GM10248 (cell line): ENCODE data around the gene MRPS25.

Experiments used
- CTCF ChIA-PET: fragments of 300-600 bp; sonication (Branson Sonifier 250); formaldehyde crosslinking; extraction: SDS; loops from one replicate; lab custom pipeline; 2021; ENCODE audit warnings: antibody characterized with exemption; lab: Yijun Ruan, JAX
- POLR2A ChIA-PET: fragments of 350-650 bp; sonication (Branson Sonifier 250); formaldehyde crosslinking; extraction: SDS; loops from one replicate; lab custom pipeline; 2020; ENCODE audit warnings: antibody characterized with exemption; lab: Yijun Ruan, JAX
- DNase-seq: peaks from one replicate; pipeline ENCODE4 v3.0.0; 2012; ENCODE audit errors: extremely low spot score
- TF ChIP-seq, protein P1 (sequence below): IDR thresholded peaks from 2 replicates; pipeline ENCODE4 v1.5.1; 2012; ENCODE audit warnings: mild to moderate bottlenecking, low read depth; ENCODE audit errors: extremely low read depth, missing control alignments, control extremely low read depth

The MRPS25 gene

DNA sequence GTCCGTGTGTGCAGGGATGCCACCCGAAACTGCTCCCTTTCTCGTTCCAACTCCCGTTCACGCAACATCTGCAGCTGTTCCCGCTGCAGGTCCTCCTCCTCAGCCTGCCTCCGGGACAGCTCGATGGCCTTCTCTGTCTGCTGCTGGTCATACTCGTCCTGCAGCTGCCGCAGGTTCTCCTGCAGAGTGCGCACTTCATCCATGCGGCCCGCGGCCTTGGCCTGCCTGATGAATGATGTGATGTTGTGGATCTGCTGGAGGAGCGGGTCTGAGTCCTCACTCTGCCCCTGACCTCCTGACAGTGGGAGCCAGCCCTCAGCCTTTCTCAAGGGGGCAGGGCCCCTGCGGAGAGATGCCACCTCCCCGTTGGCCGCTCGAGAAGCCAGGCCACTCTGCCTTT is 9.4 kb upstream of the MRPS25 start:
- ChIA-PET CTCF (interaction anchor here (1.3 to 2.9 kb wide), 3 partner anchors 9 to 24 kb away, joined by 3 to 14 read pairs (median 3); partner anchors contain the start of gene MRPS25), POLR2A (no interaction called here)
- TF ChIP-seq, protein P1, sequence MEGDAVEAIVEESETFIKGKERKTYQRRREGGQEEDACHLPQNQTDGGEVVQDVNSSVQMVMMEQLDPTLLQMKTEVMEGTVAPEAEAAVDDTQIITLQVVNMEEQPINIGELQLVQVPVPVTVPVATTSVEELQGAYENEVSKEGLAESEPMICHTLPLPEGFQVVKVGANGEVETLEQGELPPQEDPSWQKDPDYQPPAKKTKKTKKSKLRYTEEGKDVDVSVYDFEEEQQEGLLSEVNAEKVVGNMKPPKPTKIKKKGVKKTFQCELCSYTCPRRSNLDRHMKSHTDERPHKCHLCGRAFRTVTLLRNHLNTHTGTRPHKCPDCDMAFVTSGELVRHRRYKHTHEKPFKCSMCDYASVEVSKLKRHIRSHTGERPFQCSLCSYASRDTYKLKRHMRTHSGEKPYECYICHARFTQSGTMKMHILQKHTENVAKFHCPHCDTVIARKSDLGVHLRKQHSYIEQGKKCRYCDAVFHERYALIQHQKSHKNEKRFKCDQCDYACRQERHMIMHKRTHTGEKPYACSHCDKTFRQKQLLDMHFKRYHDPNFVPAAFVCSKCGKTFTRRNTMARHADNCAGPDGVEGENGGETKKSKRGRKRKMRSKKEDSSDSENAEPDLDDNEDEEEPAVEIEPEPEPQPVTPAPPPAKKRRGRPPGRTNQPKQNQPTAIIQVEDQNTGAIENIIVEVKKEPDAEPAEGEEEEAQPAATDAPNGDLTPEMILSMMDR, result no peak
- no peak for DNase-seq

DNA sequence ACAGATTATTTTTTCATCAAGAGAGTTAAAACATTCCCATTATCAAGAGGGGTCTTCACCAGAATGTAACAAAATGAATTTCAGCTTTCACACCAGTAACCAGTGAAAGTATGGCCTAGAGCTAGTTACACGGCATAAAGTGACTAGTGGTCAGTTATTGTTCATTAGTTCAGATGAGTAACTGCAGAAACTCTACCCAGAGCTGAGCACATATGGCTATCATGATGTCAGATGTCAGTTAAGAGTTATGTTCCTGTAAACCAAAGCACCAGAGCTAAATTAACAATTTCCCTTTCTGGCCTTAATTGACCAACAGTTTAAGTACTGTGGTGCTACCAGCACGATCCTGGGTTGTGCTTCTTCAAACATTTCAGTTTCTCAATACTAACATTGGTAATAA is 6.6 kb upstream of the MRPS25 start:
- POLR2A ChIA-PET, result no interaction called here
- TF ChIP-seq, protein P1, result no peak
- no peak for DNase-seq
- CTCF ChIA-PET, result interaction anchor here (0.8 to 2.9 kb wide), 9 partner anchors 9 to 148 kb away, joined by 3 to 14 read pairs (median 3); no protein-coding TSS in a partner anchor

DNA sequence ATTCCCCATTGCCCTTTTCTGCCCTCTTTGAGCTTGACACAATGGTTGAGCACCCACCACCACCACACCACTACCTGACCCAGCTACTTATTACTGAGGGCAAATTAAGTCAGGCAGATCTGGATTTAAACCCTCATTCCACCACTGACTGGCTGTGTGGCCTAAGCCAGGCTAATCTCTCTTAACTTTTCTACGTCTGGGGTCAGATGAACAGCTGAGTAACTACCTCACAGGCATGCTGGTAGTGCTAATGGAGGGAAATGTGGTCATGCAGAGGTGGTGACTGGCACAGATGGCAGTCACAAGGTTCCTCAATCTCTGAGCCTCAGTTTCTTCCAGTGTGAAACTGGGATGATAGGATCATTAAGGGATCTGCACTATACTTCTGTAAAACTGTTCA is 4.3 kb upstream of the MRPS25 start:
- no peak for DNase-seq
- POLR2A ChIA-PET, result no interaction called here
- CTCF ChIA-PET, result interaction anchor here (0.8 to 2.2 kb wide), 9 partner anchors 8 to 144 kb away, joined by 3 to 15 read pairs (median 4); partner anchors contain the start of gene RBSN
- TF ChIP-seq, protein P1, result no peak

DNA sequence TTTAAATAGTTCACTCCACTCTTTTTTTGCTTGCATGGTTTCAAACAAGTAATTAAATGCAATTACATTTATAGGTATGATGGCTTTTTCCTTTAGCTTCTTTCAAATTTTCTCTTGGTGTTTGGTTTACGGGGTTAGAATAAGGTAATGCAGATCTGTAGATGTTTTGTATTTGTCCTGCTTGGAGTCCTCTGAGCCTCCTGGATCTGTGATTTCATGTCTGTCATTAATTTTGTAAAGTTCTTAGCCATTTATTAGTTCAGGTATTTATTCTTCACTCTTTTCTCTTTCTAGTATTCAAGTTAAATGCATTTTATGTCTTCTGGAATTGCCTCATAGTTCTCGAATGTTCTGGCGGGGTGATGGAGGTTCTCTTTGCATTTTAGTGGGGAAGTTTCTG is 1.4 kb upstream of the MRPS25 start:
- TF ChIP-seq, protein P1, result no peak
- ChIA-PET POLR2A (no interaction called here), CTCF (no interaction called here)
- no peak for DNase-seq

DNA sequence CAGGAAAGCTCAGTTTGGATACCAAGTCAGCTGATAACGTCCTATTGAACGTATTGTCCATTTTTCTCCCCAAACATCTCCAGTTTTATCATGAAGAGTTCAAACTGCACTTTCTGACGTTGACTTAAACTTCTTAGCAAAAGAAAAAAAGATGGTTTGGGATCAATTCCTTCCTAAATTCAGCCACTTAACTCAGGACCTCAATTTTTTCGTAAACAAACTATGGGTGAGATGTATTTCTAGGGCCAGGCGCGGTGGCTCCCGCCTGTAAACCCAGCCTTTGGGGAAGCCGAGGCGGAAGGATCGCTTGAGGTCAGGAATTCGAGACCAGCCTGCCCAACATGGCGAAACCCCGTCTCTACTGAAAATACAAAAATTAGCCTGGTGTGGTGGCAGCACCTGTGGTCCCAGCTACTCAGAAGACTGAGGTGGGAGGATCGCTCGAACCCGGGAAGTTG is 464 bp upstream of the MRPS25 start:
- CTCF ChIA-PET, result interaction anchor here (0.9 to 2.8 kb wide), 4 partner anchors 8 to 21 kb away, joined by 3 to 26 read pairs (median 3); no protein-coding TSS in a partner anchor

DNA sequence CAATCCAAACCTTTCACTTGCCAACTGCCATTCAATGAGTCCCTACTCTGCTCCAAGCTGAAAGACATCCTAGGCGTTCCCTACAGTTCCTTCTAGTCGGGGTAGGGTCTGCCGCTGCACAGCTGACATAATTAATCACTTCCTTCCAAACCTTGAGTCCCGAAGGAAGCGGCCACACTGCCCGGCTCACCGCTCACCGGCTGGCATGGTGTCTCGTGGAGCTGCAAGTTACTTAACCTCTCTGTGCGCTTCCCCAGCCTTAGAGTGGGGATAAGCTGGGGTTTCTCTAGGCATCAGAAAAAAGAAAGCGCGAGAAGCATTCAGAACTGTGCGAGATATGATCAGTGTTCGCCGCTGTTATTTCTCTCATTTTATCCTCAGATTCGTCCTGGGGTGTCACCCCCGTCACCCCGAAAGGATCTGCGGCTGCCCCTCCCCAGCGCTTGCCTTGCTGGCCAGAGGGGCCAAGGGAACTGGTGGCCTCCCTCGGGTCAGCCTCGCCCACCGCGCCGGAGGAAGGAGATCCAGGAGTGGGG is 748 bp downstream of the MRPS25 start:
- no peak for DNase-seq
- TF ChIP-seq, protein P1, result no peak
- ChIA-PET POLR2A (interaction anchor here (1.0 to 1.2 kb wide), 3 partner anchors 9 to 14 kb away, joined by 3 to 4 read pairs (median 3); no protein-coding TSS in a partner anchor), CTCF (interaction anchor here (0.9 to 2.8 kb wide), 4 partner anchors 13 to 111 kb away, joined by 3 to 26 read pairs (median 3); no protein-coding TSS in a partner anchor)

More for the DNA sequence above, 464 bp upstream of the MRPS25 start:
- DNase-seq, result no peak
- TF ChIP-seq, protein P1, result no peak
- POLR2A ChIA-PET, result interaction anchor here (1.0 to 1.2 kb wide), 2 partner anchors 10 to 14 kb away, joined by 3 to 4 read pairs; no protein-coding TSS in a partner anchor
